ENCODE data around the gene ABCC4. TPM values are rescaled to one million over a fixed set of nuclear protein-coding genes. Genes with fewer than 3 reads are reported as not detected.

The ABCC4 gene
- total RNA-seq, 4 donors from 2014 or later: 5.1 to 51.2 (median 14.6) TPM

DNA sequence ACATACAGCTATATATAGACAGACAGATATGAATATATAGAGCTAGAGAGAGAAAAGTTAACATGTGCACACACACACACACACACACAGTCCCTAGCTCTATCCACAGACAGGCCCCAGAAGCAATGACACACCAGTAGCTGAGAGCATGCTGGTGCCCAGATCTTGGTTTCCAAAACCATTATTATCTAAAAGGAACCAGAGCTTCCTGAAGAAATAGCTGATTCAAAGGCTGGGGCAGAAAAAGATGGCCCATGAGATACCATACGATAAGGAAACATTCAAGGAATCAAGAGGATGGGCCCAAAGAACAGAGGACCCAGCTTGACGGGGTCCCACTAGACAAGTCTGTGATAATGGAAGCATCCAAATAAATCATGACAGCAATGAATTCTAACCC lies 53.4 kb downstream of the ABCC4 start:
- H3K9me3 ChIP-seq: no peaks in the 10 kb centered on the region
- WGBS: 82% methylated on average over 2 of the region's 2 CpGs
- H3K4me3 ChIP-seq: no peak overlapping the region
- no peaks in the 10 kb centered on the region for H3K36me3 ChIP-seq
- no peaks in the 10 kb centered on the region for H3K4me1 ChIP-seq
- no peak overlapping the region for H3K27ac ChIP-seq
- no peaks in the 10 kb centered on the region for H3K27me3 ChIP-seq
- TF ChIP-seq EP300 (IDR thresholded peaks at IDR 0.05): no peak
- no peak for DNase-seq (ENCODE audit: low spot score in 2 of 2)

DNA sequence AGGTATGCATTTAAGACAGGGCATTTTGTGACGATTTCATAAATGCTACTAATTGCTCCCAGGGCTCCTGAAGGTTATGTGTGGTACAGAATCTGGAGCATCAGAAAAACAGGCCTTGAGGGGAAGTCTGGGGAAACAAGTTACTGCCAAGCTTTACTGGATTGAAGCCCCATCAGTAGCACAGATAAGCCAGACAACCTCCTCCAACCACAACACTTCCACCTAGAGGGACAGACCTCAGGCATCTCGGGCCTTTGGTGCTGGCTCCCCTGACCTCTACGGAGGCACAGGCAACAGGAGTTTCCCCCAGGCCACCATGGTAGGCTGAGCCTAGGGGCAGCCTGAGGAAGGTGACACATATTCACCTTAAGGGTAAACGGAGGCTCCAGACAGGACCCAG lies 54.1 kb downstream of the ABCC4 start:
- no peaks in the 10 kb centered on the region for H3K9me3 ChIP-seq
- 69% methylated on average over 3 of the region's 4 CpGs for WGBS
- H3K27ac ChIP-seq: no peak overlapping the region
- H3K27me3 ChIP-seq: no peaks in the 10 kb centered on the region
- TF ChIP-seq POLR2AphosphoS5 (IDR thresholded peaks at IDR 0.05) (no peak), EP300 (IDR thresholded peaks at IDR 0.05) (no peak), POLR2A (IDR thresholded peaks at IDR 0.05) (no peak)
- TF ChIP-seq, protein P1, sequence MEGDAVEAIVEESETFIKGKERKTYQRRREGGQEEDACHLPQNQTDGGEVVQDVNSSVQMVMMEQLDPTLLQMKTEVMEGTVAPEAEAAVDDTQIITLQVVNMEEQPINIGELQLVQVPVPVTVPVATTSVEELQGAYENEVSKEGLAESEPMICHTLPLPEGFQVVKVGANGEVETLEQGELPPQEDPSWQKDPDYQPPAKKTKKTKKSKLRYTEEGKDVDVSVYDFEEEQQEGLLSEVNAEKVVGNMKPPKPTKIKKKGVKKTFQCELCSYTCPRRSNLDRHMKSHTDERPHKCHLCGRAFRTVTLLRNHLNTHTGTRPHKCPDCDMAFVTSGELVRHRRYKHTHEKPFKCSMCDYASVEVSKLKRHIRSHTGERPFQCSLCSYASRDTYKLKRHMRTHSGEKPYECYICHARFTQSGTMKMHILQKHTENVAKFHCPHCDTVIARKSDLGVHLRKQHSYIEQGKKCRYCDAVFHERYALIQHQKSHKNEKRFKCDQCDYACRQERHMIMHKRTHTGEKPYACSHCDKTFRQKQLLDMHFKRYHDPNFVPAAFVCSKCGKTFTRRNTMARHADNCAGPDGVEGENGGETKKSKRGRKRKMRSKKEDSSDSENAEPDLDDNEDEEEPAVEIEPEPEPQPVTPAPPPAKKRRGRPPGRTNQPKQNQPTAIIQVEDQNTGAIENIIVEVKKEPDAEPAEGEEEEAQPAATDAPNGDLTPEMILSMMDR (IDR thresholded peaks at IDR 0.05): no peak
- H3K36me3 ChIP-seq: no peaks in the 10 kb centered on the region
- no peak overlapping the region for H3K4me3 ChIP-seq
- no peak for DNase-seq (ENCODE audit: low spot score in 2 of 2)
- no peaks in the 10 kb centered on the region for H3K4me1 ChIP-seq

DNA sequence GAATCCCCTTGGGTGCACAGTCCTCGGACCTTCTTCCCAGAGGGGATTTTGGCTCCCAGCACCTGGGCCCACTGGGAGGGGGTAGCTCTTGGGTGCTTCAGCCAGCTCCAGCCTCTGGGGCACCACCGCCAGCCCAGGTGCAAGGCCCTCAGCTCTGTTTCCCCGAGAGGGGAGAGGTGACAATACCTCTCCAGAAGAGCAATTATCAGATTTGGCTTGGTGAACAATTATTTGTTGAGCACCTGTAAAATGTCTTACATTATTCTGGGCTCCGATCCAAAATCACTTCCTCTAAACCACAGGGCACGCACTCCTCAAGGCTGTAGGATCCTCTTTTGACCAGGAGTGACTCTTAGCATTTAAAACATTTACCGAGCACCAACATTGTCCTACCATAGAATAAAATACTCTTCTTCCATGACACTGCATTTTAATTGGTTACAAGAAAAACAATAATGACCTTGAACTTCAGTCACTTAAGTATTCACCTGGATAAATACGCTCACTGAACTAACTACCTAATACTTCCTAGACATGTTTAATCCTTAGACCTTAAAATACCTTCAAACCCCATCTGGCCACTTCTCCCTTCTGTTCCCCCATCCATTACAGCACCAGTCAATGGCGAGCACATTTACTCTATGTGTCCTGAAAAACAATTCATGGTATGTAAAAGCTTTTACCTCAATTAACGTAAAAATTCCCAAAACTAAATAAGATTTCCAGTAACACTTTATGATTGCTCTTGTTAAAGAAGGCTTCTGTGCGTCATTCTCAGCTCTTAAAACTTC lies 54.8 kb downstream of the ABCC4 start:
- no peak for DNase-seq (ENCODE audit: low spot score in 2 of 2)
- Histone ChIP-seq H3K27ac (no peak overlapping the region), H3K36me3 (no peaks in the 10 kb centered on the region)

DNA sequence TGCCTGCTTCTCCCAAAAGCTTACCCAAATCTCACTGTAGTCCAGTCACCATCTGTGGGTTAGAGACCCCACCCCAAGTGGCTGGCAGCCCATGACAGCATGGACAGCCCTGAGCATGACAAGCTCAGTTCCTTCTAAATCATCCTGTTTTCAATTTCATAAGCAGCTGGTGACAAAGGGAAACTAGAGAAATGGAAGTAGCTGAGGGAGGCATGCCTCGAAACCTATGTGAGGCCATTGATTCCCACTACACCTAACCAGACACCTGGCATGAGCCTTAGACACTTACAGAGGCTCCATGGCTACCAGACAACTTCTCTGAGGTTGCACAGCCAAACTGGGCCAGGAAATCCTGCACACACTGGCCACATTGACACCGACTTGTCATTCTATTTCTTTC lies 56.2 kb downstream of the ABCC4 start:
- Histone ChIP-seq H3K4me3 (no peak overlapping the region), H3K27ac (no peak overlapping the region), H3K27me3 (no peaks in the 10 kb centered on the region), H3K9me3 (no peaks in the 10 kb centered on the region), H3K36me3 (no peaks in the 10 kb centered on the region), H3K4me1 (no peaks in the 10 kb centered on the region)
- WGBS: 94% methylated on average over 2 of the region's 2 CpGs
- no peak for DNase-seq (ENCODE audit: low spot score in 2 of 2)
- TF ChIP-seq, protein P1 (IDR thresholded peaks at IDR 0.05): no peak
- TF ChIP-seq POLR2AphosphoS5 (IDR thresholded peaks at IDR 0.05) (no peak), POLR2A (IDR thresholded peaks at IDR 0.05) (no peak), EP300 (IDR thresholded peaks at IDR 0.05) (no peak)

More for the DNA sequence above, 54.8 kb downstream of the ABCC4 start:
- TF ChIP-seq, protein P1 (IDR thresholded peaks at IDR 0.05): no peak
- TF ChIP-seq POLR2A (IDR thresholded peaks at IDR 0.05): no peak
- no peak for TF ChIP-seq POLR2AphosphoS5 (IDR thresholded peaks at IDR 0.05)
- TF ChIP-seq EP300 (IDR thresholded peaks at IDR 0.05): no peak
- Histone ChIP-seq H3K4me1 (no peaks in the 10 kb centered on the region), H3K27me3 (no peaks in the 10 kb centered on the region), H3K9me3 (no peaks in the 10 kb centered on the region), H3K4me3 (no peak overlapping the region)
- WGBS: 77% methylated on average over 10 of the region's 10 CpGs

DNA sequence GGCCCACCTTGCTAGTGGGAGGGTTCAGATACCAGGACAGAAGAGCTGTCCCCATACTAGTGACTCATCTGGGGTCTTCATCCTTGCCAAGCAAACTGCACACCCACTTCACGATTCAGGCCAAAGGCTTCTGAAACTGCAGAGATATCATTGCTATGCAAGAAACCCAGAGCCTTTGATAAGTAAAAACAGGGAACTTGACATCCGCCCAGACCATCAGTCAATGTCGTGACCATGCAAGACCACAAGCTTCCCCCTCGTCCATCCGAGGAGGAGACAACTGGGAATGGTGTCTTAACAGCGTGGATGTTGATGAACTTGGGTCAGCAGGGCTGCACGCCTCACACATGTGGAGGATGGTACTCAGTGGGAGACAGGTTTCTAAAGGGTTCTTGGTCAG lies 58.0 kb downstream of the ABCC4 start:
- Histone ChIP-seq H3K36me3 (no peaks in the 10 kb centered on the region), H3K4me3 (no peak overlapping the region), H3K27me3 (no peaks in the 10 kb centered on the region), H3K9me3 (no peaks in the 10 kb centered on the region), H3K4me1 (no peaks in the 10 kb centered on the region), H3K27ac (no peak overlapping the region)
- TF ChIP-seq EP300 (IDR thresholded peaks at IDR 0.05): no peak
- no peak for TF ChIP-seq POLR2A (IDR thresholded peaks at IDR 0.05)
- TF ChIP-seq, protein P1 (IDR thresholded peaks at IDR 0.05): no peak
- TF ChIP-seq POLR2AphosphoS5 (IDR thresholded peaks at IDR 0.05): no peak
- 73% methylated on average over 7 of the region's 7 CpGs for WGBS
- DNase-seq (ENCODE audit: low spot score in 2 of 2): no peak

All from suprapubic skin (tissue), 4 donors.